ENCODE measurements around the gene WDFY4. TPM values are rescaled to one million over a fixed set of nuclear protein-coding genes. Genes with fewer than 3 reads are reported as not detected.

The WDFY4 gene
- total and polyA plus RNA-seq, 2 of the 4 experiments (the other 2 are of a cell fraction): not detected

DNA sequence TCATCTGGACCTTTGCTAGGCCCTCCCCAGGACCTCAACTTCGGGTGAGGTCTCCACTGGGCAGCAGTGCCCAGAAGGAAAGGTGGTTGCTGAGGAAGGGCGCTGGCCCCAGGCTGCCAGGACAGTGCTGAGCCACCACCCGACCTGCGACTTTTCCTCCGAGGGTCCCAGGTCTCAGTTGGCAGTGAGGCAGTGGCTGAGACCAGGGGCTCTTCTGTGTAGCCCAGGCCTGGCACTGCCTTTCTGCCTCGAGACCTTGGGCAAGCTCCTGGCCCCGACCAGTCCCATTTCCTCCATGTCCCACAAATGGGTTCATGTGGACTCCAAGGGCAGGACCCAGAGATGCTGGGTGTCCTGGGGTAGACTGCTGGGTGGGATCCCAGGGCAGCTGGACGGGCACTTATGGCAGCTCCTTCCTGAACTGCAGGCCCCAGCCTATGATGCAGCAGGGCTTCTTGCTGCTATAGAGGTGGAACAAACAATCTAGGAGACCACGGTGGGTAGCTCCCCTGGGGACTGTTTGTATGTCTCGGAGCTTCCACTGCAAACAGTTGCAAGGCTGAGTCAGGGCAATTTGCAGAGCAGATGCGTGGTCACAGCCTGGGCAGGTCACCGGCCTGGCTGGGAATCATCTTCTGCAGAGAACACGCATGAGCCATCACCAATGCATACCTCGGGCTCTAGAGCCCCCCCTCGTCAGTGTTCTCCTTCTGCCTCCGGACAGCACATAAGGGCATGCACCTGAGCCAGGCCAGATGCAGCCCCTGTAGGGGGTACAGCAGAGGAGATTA is 272.9 kb downstream of the WDFY4 start:
- ATAC-seq (ENCODE audit: low read depth) (no peak), DNase-seq (no peak)
- H3K18ac ChIP-seq (ENCODE audit: low read depth, low read length): no peak overlapping the region
- WGBS, 2 experiments (ENCODE audit: extremely low coverage in 2 of 2, insufficient read length in 1 of 2): 72% methylated on average over 9 of the region's 16 CpGs; no CpG with 5 or more reads in 1 of the 2 experiments
- no peak overlapping the region for H3K4me3 ChIP-seq (ENCODE audit: insufficient read depth, low read depth, low read length)
- dilution Hi-C loops (cut with HindIII; ENCODE audit: low sequenced_read_pairs, unreplicated experiment): no loop called here
- no peak overlapping the region for H3K27ac ChIP-seq (ENCODE audit: insufficient read depth, low read length)
- H3K4ac ChIP-seq (ENCODE audit: low read depth, low read length): no peak overlapping the region
- H4K8ac ChIP-seq (ENCODE audit: low read depth in 2 of 2, low read length in 2 of 2): no peak overlapping the region
- no peak overlapping the region for H4K91ac ChIP-seq (ENCODE audit: insufficient read depth, low read depth, low read length)
- no peak overlapping the region for H3K23ac ChIP-seq (ENCODE audit: low read depth, low read length)
- H3K9me3 ChIP-seq (ENCODE audit: control insufficient read depth, insufficient read depth, low read length): no peaks in the 10 kb centered on the region
- no peaks in the 10 kb centered on the region for H4K20me1 ChIP-seq (ENCODE audit: insufficient read depth, low read length)
- no peak overlapping the region for H2AK5ac ChIP-seq (ENCODE audit: low read depth, low read length)
- no peak overlapping the region for H3K9ac ChIP-seq (ENCODE audit: low read depth, low read length)
- H2BK20ac ChIP-seq (ENCODE audit: low read depth, low read length): no peak overlapping the region
- no peaks in the 10 kb centered on the region for H3K36me3 ChIP-seq (ENCODE audit: control insufficient read depth, insufficient read depth, low read length)
- in situ Hi-C loops (cut with MboI; ENCODE audit: low sequenced_read_pairs): no loop called here
- no peaks in the 10 kb centered on the region for H3K9me1 ChIP-seq (ENCODE audit: insufficient read depth, low read length)
- no peak overlapping the region for H3K56ac ChIP-seq (ENCODE audit: extremely low read depth, insufficient read depth, low read length)
- ChIA-PET CTCF (no interaction called here), POLR2A (ENCODE audit: unreplicated experiment) (no interaction called here)
- TF ChIP-seq MAFK (IDR thresholded peaks at IDR 0.05; ENCODE audit: low read depth, low read length): no peak
- no peaks in the 10 kb centered on the region for H3K4me1 ChIP-seq (ENCODE audit: control insufficient read depth, insufficient read depth, low read length)
- no peak overlapping the region for H2AK9ac ChIP-seq (replicated peaks; ENCODE audit: low read depth, low read length, poor library complexity)
- no peaks in the 10 kb centered on the region for H3K79me1 ChIP-seq (ENCODE audit: low read depth in 1 of 2, low read length in 2 of 2)
- intact Hi-C loops (cut with micrococcal nuclease): no loop called here
- no peak overlapping the region for H2BK5ac ChIP-seq (ENCODE audit: low read depth, low read length, poor library complexity, severe bottlenecking)
- H2BK15ac ChIP-seq (ENCODE audit: low read depth, low read length): no peak overlapping the region
- no peak overlapping the region for H3K14ac ChIP-seq (replicated peaks; ENCODE audit: low read depth, low read length)
- H2AFZ ChIP-seq (replicated peaks; ENCODE audit: low read length, poor library complexity): no peak overlapping the region
- no peak overlapping the region for H2BK120ac ChIP-seq (ENCODE audit: low read depth, low read length)
- peaks cover 9% of the 10 kb centered on the region for H3K27me3 ChIP-seq (ENCODE audit: control insufficient read depth, insufficient read depth, low read length)
- no TSS peak for BruUV-seq (replicated peaks)
- H4K5ac ChIP-seq (ENCODE audit: low read depth, low read length): no peak overlapping the region
- H3K4me2 ChIP-seq (ENCODE audit: low read depth, low read length): no peak overlapping the region

Data from IMR-90 (cell line).